ENCODE data around the gene SLC7A7.
A peak's percentile ranks its signal among the peaks of the same experiment; 100 is the strongest.

SLC7A7 gene

GRCh38 chr14:22822571-22823098, 7.4 kb upstream of the SLC7A7 start:
- H3K36me3 ChIP-seq (ENCODE audit: control insufficient read depth, insufficient read depth, low read length), result no peaks in the 10 kb centered on the region
- H3K27me3 ChIP-seq (replicated peaks; ENCODE audit: control insufficient read depth, insufficient read depth, low read length), result no peaks in the 10 kb centered on the region
- DNase-seq (ENCODE audit: extremely low read depth, insufficient read length), result peak; percentile 75
- TF ChIP-seq CTCF (IDR thresholded peaks at IDR 0.05; ENCODE audit: insufficient read depth, low read length, poor library complexity, severe bottlenecking), result peak; percentile 88
- H3K4me3 ChIP-seq (replicated peaks; ENCODE audit: low read depth, low read length), result peak overlapping the region; percentile 57

GRCh38 chr14:22822016-22822570, 6.9 kb upstream of the SLC7A7 start:
- no peak for DNase-seq (ENCODE audit: extremely low read depth, insufficient read length)
- TF ChIP-seq CTCF (IDR thresholded peaks at IDR 0.05; ENCODE audit: insufficient read depth, low read length, poor library complexity, severe bottlenecking), result no peak
- Histone ChIP-seq H3K4me3 (replicated peaks; ENCODE audit: low read depth, low read length) (peak overlapping the region; percentile 57), H3K36me3 (ENCODE audit: control insufficient read depth, insufficient read depth, low read length) (no peaks in the 10 kb centered on the region), H3K27me3 (replicated peaks; ENCODE audit: control insufficient read depth, insufficient read depth, low read length) (no peaks in the 10 kb centered on the region)

- H3K4me3 ChIP-seq (replicated peaks; ENCODE audit: low read depth, low read length), result no peak overlapping the region
- no peaks in the 10 kb centered on the region for H3K27me3 ChIP-seq (replicated peaks; ENCODE audit: control insufficient read depth, insufficient read depth, low read length)
- DNase-seq (ENCODE audit: extremely low read depth, insufficient read length), result no peak
- no peak for TF ChIP-seq CTCF (IDR thresholded peaks at IDR 0.05; ENCODE audit: insufficient read depth, low read length, poor library complexity, severe bottlenecking)
- H3K36me3 ChIP-seq (ENCODE audit: control insufficient read depth, insufficient read depth, low read length), result no peaks in the 10 kb centered on the region
These were observed 6.2 kb upstream of the SLC7A7 start for GRCh38 chr14:22821193-22822015.

GRCh38 chr14:22820731-22821130, 5.5 kb upstream of the SLC7A7 start:
- Histone ChIP-seq H3K4me3 (replicated peaks; ENCODE audit: low read depth, low read length) (no peak overlapping the region), H3K27me3 (replicated peaks; ENCODE audit: control insufficient read depth, insufficient read depth, low read length) (no peaks in the 10 kb centered on the region)
- no peak for TF ChIP-seq CTCF (IDR thresholded peaks at IDR 0.05; ENCODE audit: insufficient read depth, low read length, poor library complexity, severe bottlenecking)

GRCh38 chr14:22819151-22819988, 4.1 kb upstream of the SLC7A7 start:
- no peak for TF ChIP-seq CTCF (IDR thresholded peaks at IDR 0.05; ENCODE audit: insufficient read depth, low read length, poor library complexity, severe bottlenecking)
- Histone ChIP-seq H3K36me3 (ENCODE audit: control insufficient read depth, insufficient read depth, low read length) (no peaks in the 10 kb centered on the region), H3K4me3 (replicated peaks; ENCODE audit: low read depth, low read length) (peak overlapping the region; percentile 55)

More at GRCh38 chr14:22820731-22821130, 5.5 kb upstream of the SLC7A7 start:
- no peaks in the 10 kb centered on the region for H3K36me3 ChIP-seq (ENCODE audit: control insufficient read depth, insufficient read depth, low read length)
- no peak for DNase-seq (ENCODE audit: extremely low read depth, insufficient read length)

More at GRCh38 chr14:22819151-22819988, 4.1 kb upstream of the SLC7A7 start:
- H3K27me3 ChIP-seq (replicated peaks; ENCODE audit: control insufficient read depth, insufficient read depth, low read length), result no peaks in the 10 kb centered on the region
- no peak for DNase-seq (ENCODE audit: extremely low read depth, insufficient read length)
